Muscle layer of colon (tissue), 2 donors: ENCODE results near the gene FOXC1.

ENCODE experiments used
- H3K27ac ChIP-seq: one replicate; pipeline ENCODE4 v1.7.0; 2013; ENCODE audit warnings: low read depth, mild to moderate bottlenecking, low read length, moderate library complexity
- H3K27me3 ChIP-seq, 2 donors: one replicate each; pipeline ENCODE4 v1.7.0; 2013; ENCODE audit warnings: low read length in 2 of 2, mild to moderate bottlenecking in 2 of 2; ENCODE audit not compliant: insufficient read depth in 2 of 2, control insufficient read depth in 1 of 2
- H3K36me3 ChIP-seq: one replicate; pipeline ENCODE4 v1.7.0; 2013; ENCODE audit warnings: mild to moderate bottlenecking, low read length; ENCODE audit not compliant: insufficient read depth
- H3K4me1 ChIP-seq: one replicate; pipeline ENCODE4 v1.7.0; 2013; ENCODE audit warnings: mild to moderate bottlenecking, low read length; ENCODE audit not compliant: insufficient read depth
- H3K4me3 ChIP-seq, 2 donors: one replicate each; pipeline ENCODE4 v1.7.0; 2013; ENCODE audit warnings: low read length in 2 of 2, low read depth in 1 of 2, mild to moderate bottlenecking in 1 of 2, moderate library complexity in 1 of 2
- H3K9ac ChIP-seq: one replicate; pipeline ENCODE4 v1.7.0; 2013; ENCODE audit warnings: low read length
- H3K9me3 ChIP-seq: one replicate; pipeline ENCODE4 v1.7.0; 2013; ENCODE audit warnings: mild to moderate bottlenecking, low read length
- donor health status: abdominal sarcoma.
- donor health status: Adenocarcinoma of cecum.

The FOXC1 gene

DNA sequence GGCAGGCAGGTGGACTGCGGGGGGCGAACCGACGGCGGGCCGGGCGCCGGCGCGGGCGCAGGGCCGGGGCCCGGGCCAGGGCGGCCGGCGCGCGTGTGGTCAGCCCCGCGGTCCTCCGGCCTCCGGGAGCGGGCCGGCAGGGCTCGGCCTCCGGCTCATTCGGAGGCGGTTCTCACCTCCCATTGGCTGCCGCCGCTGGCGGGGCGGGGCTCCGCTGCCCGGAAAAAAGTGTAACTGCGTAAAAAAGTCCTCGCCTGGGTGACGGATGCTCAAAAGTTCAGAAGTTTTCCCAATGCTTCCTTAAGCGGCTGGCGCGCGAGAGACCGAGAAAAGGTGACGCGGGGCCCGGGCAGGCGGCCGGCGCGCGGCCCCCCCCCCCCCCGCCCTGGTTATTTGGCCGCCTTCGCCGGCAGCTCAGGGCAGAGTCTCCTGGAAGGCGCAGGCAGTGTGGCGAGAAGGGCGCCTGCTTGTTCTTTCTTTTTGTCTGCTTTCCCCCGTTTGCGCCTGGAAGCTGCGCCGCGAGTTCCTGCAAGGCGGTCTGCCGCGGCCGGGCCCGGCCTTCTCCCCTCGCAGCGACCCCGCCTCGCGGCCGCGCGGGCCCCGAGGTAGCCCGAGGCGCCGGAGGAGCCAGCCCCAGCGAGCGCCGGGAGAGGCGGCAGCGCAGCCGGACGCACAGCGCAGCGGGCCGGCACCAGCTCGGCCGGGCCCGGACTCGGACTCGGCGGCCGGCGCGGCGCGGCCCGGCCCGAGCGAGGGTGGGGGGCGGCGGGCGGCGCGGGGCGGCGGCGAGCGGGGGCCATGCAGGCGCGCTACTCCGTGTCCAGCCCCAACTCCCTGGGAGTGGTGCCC lies at the start of gene FOXC1:
Gene FOXC1, plus strand, starts transcription at position 268 of the 849 bp plus-strand sequence. Its CDS starts 531 bp downstream, at position 799.
- H3K9me3 ChIP-seq = no peaks in the 10 kb centered on the region
- peaks cover 6% of the 10 kb centered on the region for H3K4me1 ChIP-seq
- no peak within 1 kb of the TSS for H3K9ac ChIP-seq
- peaks cover 67 to 85% of the 10 kb centered on the region in 2 donors for H3K27me3 ChIP-seq
- H3K36me3 ChIP-seq = no peaks in the 10 kb centered on the region
- H3K4me3 ChIP-seq = peak within 1 kb of the TSS; percentile 14 to 36
- peak within 1 kb of the TSS; percentile 20 for H3K27ac ChIP-seq

DNA sequence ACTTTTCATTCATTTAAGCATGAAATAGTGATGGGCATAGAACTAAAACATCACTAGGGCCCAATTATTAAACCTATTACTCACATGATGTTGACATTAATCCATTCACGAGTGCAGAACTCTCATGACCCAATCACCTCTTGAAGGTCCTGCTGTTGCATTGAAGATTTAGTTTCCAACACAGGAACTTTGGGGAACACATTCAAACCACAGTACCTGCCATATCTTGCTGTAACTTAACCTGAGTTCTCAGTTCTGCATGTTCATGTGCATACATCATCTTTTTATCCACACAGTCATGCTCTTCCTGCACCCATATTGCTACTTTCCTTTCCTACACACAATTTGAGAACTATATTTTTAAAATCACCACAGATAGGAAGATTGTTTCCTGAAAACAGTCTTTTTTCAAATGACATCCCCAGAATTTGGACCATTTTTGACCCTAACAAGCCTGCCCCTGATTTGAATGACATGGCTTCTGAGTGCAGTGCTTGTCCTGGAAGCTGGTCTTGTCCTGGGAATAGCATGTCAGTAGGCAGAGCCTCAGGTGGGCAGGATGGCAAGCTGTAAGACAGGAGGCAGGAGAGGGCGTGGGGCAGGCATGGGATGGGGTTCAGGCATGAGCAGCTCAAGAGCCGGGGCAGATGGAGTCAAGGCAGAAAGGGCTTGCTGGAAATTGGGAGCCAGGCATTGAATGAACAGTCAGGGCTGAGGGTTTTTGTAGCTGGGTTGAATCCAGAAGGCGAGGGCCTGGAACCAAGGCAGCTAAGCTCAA lies 49.2 kb upstream of the FOXC1 start:
- Histone ChIP-seq H3K4me1 (no peaks in the 10 kb centered on the region), H3K9me3 (no peaks in the 10 kb centered on the region), H3K27me3 (no peaks in the 10 kb centered on the region), H3K4me3 (no peak overlapping the region), H3K27ac (no peak overlapping the region), H3K9ac (no peak overlapping the region), H3K36me3 (no peaks in the 10 kb centered on the region)

DNA sequence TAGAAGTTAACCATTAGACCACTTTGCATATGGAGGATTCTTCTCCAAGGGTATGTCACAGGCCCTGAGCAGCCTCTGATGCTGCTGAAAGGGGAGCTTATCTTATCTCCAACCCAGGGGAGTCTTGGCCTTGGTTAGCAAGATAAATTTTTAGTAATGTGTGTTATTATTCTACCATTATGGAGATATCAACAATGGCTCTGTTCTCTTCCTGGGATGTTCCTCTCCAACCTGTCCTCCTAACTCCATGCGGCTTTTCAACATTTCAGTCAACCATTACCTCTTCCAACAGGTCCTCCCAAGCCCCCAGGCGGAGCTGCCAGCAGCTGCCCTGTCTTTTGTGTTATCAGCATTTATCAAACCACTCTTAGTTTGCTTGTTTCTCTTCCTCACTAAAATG lies 48.4 kb upstream of the FOXC1 start:
- Histone ChIP-seq H3K27me3 (no peaks in the 10 kb centered on the region), H3K9me3 (no peaks in the 10 kb centered on the region), H3K36me3 (no peaks in the 10 kb centered on the region), H3K27ac (no peak overlapping the region), H3K4me1 (no peaks in the 10 kb centered on the region), H3K4me3 (no peak overlapping the region), H3K9ac (no peak overlapping the region)

DNA sequence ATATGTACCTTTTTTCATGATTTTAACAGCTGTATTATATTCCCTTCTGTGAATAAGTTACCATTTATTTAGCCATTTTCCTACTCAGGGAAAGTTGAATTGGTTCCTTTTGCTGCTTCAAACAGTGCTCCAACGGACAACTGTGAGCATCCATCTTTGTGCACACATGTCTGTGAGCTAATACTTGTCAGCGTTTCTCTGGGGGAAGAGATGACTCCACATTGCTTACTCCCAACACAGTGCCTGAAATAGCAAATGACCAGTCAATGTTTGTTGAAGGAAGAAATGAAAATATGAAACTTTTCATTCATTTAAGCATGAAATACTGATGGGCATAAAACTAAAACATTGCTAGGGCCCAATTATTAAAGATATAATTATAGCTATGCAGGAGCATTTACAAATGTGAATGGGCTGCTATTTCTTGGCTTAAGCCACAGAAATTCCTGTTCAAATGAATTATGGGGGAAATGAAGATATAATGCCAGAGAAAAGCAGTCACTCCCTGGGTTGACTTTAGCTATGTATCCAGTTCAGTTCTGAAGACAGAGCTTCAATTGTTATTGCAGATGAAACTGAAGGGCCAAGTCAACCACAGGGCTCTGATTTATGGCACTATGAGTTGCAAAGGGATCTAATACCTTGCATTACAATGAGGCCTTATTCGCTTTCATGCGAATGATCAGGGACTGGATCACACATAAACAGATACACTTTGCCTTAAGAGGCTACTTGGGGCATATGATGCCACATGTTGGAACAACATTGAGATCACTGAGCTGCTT lies 47.4 kb upstream of the FOXC1 start:
- Histone ChIP-seq H3K36me3 (no peaks in the 10 kb centered on the region), H3K27ac (no peak overlapping the region), H3K27me3 (no peaks in the 10 kb centered on the region), H3K4me1 (no peaks in the 10 kb centered on the region), H3K9ac (no peak overlapping the region), H3K4me3 (no peak overlapping the region), H3K9me3 (no peaks in the 10 kb centered on the region)

DNA sequence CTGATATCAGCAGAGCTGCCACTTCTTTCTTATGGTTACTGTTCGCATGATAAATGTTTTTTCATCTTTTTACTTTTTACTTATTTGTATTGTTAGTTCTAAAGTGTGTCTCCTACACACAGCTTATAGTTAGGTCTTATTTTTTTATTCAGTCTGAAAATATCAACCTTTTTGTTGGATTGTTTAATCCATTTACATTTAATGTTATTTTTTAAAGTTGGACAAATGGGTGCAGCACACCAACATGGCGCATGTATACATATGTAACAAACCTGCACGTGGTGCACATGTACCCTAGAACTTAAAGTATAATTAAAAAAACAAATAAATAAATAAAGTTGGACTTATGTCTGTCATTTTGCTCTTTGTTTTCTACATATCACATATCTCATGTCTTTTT lies 40.3 kb upstream of the FOXC1 start:
- H3K27me3 ChIP-seq = no peaks in the 10 kb centered on the region
- H3K9me3 ChIP-seq = no peaks in the 10 kb centered on the region
- H3K27ac ChIP-seq = no peak overlapping the region
- H3K4me1 ChIP-seq = peaks cover 5% of the 10 kb centered on the region
- H3K9ac ChIP-seq = no peak overlapping the region
- H3K36me3 ChIP-seq = no peaks in the 10 kb centered on the region
- no peak overlapping the region for H3K4me3 ChIP-seq

DNA sequence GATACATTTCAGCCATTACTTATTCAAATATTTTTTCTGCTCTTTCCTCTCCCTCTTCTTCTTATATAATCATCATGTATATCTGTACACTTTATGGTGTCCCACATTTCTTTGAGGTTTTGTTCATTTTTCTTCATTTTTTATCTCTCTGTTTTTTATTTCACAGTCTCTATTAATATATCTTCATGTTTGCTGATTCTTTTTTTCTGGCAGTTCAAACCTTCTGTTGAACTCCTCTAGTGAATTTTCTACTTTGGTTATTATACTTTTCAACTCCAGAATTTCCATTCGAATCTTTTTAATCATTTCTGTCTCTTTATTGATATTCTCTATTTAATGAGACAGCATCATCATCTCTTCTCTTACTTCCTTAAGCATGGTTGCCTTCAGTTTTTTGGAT lies 38.9 kb upstream of the FOXC1 start:
- Histone ChIP-seq H3K27ac (no peak overlapping the region), H3K9me3 (no peaks in the 10 kb centered on the region), H3K4me1 (peaks cover 19% of the 10 kb centered on the region), H3K4me3 (no peak overlapping the region), H3K9ac (no peak overlapping the region), H3K36me3 (no peaks in the 10 kb centered on the region), H3K27me3 (no peaks in the 10 kb centered on the region)

DNA sequence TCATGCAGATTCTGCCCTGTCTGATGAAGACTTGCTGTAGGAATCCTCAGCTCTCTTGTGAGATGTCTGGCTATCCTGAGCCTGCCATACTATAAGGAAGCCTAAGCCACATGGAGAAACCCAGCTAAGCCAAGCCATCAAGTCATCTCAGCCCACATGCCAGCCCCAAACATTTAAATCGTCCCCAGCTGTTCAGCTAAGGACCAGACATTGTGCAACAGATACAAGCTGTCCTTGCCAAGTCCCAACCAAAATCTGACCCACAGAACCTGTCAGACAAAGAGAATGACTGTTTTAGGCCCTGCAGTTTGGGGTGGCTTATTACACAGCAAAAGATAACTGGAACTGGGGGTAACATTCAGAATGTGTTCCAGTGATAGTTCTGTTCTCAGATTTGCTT lies 36.8 kb upstream of the FOXC1 start:
- Histone ChIP-seq H3K27ac (no peak overlapping the region), H3K9ac (no peak overlapping the region), H3K4me1 (peaks cover 24% of the 10 kb centered on the region), H3K4me3 (no peak overlapping the region), H3K36me3 (no peaks in the 10 kb centered on the region), H3K9me3 (no peaks in the 10 kb centered on the region), H3K27me3 (no peaks in the 10 kb centered on the region)

DNA sequence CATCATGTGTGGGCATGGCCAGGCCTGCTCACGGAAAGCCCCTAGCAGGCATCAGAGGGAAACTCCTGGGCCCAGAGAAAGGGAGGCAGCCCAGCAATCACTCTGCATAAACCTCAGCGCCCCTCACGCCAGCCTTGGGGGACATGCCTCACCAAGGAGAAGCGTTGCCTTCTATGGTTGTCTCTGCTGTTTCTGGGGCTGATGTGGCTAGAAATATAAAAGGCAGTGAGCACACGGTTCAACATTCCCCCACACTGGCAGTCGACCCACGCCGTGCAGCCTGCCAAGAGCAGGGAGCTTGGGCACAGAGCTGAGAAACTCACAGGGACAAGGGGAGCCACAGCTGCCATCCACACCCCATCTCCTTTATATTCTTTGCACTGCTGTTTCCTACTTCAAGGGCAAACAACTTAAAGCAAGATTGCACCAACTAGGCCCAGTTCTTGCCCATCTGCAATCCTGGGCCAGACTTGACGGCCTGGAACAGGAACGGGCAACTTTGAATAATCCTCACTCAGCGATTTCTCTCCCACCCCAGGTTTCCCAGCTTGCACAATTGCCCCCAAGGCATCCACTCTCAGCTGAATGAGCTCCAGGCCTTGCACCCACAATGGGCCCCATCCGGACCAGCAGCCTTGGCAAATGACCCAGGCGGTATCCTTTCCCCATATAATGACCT lies 35.5 kb upstream of the FOXC1 start:
- Histone ChIP-seq H3K27ac (no peak overlapping the region), H3K27me3 (no peaks in the 10 kb centered on the region), H3K36me3 (no peaks in the 10 kb centered on the region), H3K4me3 (no peak overlapping the region), H3K9ac (no peak overlapping the region), H3K9me3 (no peaks in the 10 kb centered on the region), H3K4me1 (peaks cover 24% of the 10 kb centered on the region)

DNA sequence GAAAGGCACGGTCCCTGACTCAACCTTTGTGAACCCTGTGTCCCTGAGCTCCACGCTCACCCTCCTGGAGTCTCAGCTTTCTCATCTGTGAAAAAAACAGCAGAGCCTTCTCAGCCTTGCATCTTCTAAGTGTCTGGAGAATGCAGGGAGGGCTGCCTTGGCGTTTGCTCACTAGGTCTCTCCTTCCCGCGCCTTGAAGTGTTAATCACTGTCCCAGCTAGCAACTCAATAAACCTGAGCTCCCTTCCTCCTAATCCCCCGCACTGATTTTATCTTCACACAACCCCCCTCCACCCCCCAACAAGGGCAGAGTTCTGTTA lies 34.9 kb upstream of the FOXC1 start:
- Histone ChIP-seq H3K9me3 (no peaks in the 10 kb centered on the region), H3K4me1 (peaks cover 24% of the 10 kb centered on the region), H3K27ac (peak overlapping the region; percentile 62), H3K9ac (no peak overlapping the region), H3K36me3 (no peaks in the 10 kb centered on the region), H3K27me3 (no peaks in the 10 kb centered on the region), H3K4me3 (peak overlapping the region; percentile 11 to 28)

DNA sequence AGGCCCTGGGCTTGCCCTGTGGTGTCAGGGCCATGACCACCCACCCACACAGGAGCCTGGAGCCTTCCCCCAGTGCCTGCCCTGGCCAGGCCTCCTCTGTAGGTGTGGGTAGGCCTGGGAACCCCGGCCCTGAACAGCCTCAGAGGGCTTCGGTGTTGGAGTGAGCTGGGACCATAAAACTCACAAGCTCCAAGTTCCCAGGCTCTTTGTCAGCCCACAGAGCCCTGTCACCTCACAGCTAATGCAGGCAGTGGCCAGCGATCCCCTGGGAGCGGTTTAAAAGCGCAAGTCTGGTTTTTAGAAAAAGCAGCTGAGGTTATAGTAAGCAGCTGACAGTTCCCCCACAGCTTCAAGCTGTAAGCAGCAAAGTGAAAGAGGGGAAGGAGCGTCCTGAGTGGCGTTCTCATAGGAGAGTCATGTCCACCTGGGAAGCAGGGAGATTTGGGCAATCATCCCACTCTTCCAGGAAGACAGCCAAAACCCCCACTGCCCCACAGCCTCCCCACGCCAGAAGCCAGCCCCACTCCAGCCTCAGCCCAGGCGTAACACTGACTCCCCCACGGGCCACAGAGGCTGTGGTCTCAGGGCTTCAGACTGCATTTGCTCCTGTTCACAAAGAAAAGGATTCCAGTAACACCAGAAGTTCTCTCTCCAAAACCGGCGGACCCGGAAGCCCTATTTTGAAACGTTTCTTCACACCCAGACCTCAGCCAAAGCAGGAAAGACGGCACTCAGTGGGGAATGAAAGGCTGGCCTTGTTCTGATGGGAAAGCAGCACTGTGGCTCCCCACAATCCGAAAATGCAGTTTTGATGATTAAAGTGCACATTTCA lies 34.3 kb upstream of the FOXC1 start:
- no peak overlapping the region for H3K9ac ChIP-seq
- H3K27me3 ChIP-seq = no peaks in the 10 kb centered on the region
- no peaks in the 10 kb centered on the region for H3K36me3 ChIP-seq
- peaks cover 24% of the 10 kb centered on the region for H3K4me1 ChIP-seq
- H3K27ac ChIP-seq = peak overlapping the region; percentile 62
- H3K9me3 ChIP-seq = no peaks in the 10 kb centered on the region
- peak overlapping the region; percentile 11 to 28 for H3K4me3 ChIP-seq
